ENCODE data around the gene SLC3A2.

The SLC3A2 gene

DNA sequence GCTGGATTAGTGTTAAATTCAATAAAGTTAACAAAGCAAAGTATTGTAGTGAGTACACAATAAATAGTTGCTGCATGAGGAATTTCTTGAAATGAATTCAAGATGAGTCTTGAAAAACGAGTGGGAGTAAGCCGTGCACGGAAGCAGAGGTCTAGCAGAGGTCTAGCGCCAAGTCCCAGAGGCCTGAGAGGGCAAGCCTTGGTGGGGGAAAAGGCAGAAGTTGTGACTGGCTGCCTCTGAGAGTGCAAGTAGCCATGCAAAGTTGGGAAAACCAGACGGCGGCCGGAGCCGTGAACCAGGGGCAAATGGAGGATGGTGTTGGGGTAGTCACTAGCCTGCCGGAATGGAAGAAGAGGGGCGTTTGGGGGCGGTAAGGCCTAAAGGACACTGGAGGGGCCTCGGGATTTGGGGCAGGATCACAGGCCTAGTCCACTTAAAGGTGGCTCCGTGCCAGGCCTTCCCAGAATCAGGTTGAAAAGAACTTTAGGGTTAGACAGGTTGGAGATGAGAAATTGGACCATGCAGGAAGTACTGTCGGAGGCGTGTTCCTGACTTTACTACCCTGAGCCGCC is 379 bp upstream of the SLC3A2 start:
- peak; percentile 86 for DNase-seq (ENCODE audit: low spot score)

GRCh38 chr11:62881579-62882430 is 1.1 kb downstream of the SLC3A2 start:
- peak; percentile 95 for DNase-seq (ENCODE audit: low spot score)

GRCh38 chr11:62882431-62882749 is 1.7 kb downstream of the SLC3A2 start:
- DNase-seq (ENCODE audit: low spot score), result no peak

DNA sequence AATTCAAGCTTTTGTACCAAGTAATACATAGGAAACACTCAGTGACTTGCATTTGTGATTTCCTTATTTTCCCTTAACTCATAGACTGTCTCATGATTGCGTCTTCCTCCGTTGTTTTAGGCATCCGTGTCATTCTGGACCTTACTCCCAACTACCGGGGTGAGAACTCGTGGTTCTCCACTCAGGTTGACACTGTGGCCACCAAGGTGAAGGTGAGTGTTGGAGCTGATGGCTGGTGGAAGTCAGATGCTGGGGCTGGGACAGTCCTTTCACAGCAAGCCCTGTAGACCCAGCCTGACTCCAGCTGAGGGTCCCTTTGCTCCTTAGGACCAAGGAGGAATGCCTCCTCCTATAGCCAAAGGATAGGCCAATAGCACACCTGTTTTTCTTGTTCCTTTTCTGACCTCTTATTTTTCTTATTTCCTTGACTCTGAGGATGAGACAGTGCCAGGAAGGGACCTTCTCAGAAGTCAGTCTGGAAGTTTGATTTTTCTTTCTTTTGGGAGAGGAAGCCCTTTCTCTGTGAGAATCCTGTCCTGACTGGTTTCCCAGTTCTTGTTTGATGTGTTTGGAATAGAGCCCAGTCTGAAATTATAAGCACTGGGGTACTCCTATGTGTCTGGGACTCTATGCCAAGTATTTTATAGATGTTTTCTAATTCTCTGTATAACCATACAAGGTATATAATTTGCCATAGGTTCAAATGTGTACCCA is 2.2 kb downstream of the SLC3A2 start:
- peak; percentile 10 for DNase-seq (ENCODE audit: low spot score)

GRCh38 chr11:62883673-62884072 is 3.0 kb downstream of the SLC3A2 start:
- DNase-seq (ENCODE audit: low spot score), result peak; percentile 12

DNA sequence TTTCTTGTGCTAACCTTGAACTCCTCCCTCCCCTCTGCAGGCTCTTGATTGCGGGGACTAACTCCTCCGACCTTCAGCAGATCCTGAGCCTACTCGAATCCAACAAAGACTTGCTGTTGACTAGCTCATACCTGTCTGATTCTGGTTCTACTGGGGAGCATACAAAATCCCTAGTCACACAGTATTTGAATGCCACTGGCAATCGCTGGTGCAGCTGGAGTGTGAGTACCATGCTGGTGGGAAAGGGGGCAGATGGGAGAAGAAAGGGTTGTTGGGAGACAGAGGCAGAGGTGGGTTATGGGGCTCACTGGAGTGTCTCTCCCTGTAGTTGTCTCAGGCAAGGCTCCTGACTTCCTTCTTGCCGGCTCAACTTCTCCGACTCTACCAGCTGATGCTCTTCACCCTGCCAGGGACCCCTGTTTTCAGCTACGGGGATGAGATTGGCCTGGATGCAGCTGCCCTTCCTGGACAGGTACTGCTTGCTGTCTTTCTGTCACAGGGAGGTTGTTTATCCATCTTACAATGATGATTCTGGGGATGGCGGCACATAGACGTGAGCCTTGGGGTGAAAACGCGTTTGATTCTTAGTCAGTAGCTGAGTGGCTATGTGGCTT is 4.5 kb downstream of the SLC3A2 start:
- no peak for DNase-seq (ENCODE audit: low spot score)

GRCh38 chr11:62888406-62888805 is 7.7 kb downstream of the SLC3A2 start:
- no peak for DNase-seq (ENCODE audit: low spot score)

- DNase-seq (ENCODE audit: low spot score), result no peak
Measured at GRCh38 chr11:62889126-62889483, 8.4 kb downstream of the SLC3A2 start.

GRCh38 chr11:62889484-62890437 is 9.1 kb downstream of the SLC3A2 start:
- DNase-seq (ENCODE audit: low spot score), result peak; percentile 45

- no peak for DNase-seq (ENCODE audit: low spot score)
Measured at GRCh38 chr11:62892077-62892922, 11.6 kb downstream of the SLC3A2 start.

- DNase-seq (ENCODE audit: low spot score), result no peak
Measured at GRCh38 chr11:62895501-62895900, 14.8 kb downstream of the SLC3A2 start.

- no peak for DNase-seq (ENCODE audit: low spot score)
Measured at GRCh38 chr11:62896049-62896448, 15.4 kb downstream of the SLC3A2 start.

GRCh38 chr11:62897311-62897710 is 16.6 kb downstream of the SLC3A2 start:
- no peak for DNase-seq (ENCODE audit: low spot score)

- DNase-seq (ENCODE audit: low spot score), result no peak
Measured at GRCh38 chr11:62898027-62898426, 17.3 kb downstream of the SLC3A2 start.

DNA sequence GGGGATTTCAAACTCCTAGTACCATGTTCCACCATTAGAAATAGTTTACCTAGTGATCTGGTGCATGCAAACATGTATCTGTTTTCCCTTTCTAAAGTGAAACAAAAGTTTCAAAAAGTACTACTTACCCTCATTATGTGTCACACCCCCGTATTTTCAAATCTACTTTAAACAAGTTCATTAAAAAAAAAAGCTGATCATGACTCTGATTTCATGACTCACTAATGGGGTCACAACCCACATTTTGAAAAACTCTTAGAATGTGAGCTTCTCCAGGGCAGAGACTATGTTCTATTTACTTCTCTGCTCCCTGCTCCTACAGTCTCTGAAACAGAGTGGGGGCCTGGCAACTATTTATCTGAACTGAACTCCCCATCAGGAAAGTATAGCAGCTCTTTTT is 22.2 kb downstream of the SLC3A2 start:
- no peak for DNase-seq (ENCODE audit: low spot score)

GRCh38 chr11:62905296-62905695 is 24.6 kb downstream of the SLC3A2 start:
- DNase-seq (ENCODE audit: low spot score), result no peak

DNA sequence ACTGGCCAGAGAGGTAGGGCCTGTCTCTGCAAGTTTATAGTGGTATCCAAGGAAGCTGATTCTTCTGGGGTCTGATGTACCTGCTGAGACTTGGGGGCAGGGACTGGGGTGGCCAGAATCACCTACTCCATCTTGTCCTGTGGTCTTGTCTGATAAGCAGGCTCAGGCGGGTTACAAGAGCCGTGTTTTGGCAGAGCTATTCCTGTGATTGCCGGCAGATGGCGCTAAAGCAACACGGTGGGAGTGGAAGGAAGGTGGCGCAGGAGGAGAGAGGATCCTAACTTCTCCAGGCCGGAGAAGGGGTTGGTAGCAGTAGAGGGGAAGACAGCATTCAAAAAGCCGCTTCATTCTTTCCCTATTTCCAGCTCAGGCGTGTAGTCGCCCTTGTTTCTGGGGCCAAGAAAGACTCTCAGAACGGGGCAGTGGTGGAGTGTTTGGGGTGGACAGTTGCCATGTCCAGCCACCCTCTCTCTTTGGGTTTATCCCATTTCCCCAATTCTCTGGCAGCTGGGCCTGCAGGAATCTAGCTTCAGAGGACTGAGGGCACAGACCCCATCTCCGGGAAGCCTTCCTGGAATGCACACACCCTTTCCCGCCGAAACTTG is 25.3 kb downstream of the SLC3A2 start:
- DNase-seq (ENCODE audit: low spot score), result peak; percentile 91

GRCh38 chr11:62908468-62909072 is 27.9 kb downstream of the SLC3A2 start:
- no peak for DNase-seq (ENCODE audit: low spot score)

- DNase-seq (ENCODE audit: low spot score), result peak; percentile 79
Measured at GRCh38 chr11:62909107-62909894, 28.6 kb downstream of the SLC3A2 start.

Data from GM03348 (cell line).